Left ventricle myocardium inferior (tissue), 1 donor: Measurements from ENCODE around the gene S100A8. TPM values are rescaled to one million over a fixed set of nuclear protein-coding genes. Genes with fewer than 3 reads are reported as not detected.

Experiments used
- DNase-seq: peaks from one replicate; pipeline ENCODE4 v3.0.0-alpha.2; 2020
- H3K27ac ChIP-seq: fragments of 200-600 bp; replicated peaks from 2 replicates; pipeline ENCODE4 v1.8.0; 2021
- H3K27me3 ChIP-seq: fragments of 200-600 bp; 2 replicates; pipeline ENCODE4 v1.8.0; 2021; ENCODE audit warnings: low read depth
- H3K36me3 ChIP-seq: fragments of 200-600 bp; 2 replicates; pipeline ENCODE4 v1.8.0; 2021
- H3K4me1 ChIP-seq: fragments of 200-600 bp; 2 replicates; pipeline ENCODE4 v1.8.0; 2021
- H3K4me3 ChIP-seq: fragments of 200-600 bp; 2 replicates; pipeline ENCODE4 v1.8.0; 2021; ENCODE audit warnings: mild to moderate bottlenecking, moderate library complexity
- H3K9me3 ChIP-seq: fragments of 200-600 bp; replicated peaks from 2 replicates; pipeline ENCODE4 v1.8.0; 2021
- CTCF ChIP-seq: fragments of 200-600 bp; IDR thresholded peaks from 2 replicates; pipeline ENCODE4 v1.8.0; 2021; ENCODE audit warnings: antibody characterized with exemption, mild to moderate bottlenecking, borderline replicate concordance
- intact Hi-C: fragments of 100-400 bp; cut with micrococcal nuclease; formaldehyde crosslinking; loops from one replicate; pipeline ENCODE4 v1.11.0; 2022
- total RNA-seq: library from RNA; stranded (reverse); fragmentation: NEBNext Ultra II Directional; extraction: Animal tissue kit (Norgen Biotek cat#: 25700); gene quantifications from one replicate; pipeline ENCODE4 v1.2.1, GENCODE V29; 2021
- donor health status: DM: no; HTN: yes; CAD: no; lungs with severe emphysema.

S100A8 gene
- total RNA-seq, 1 donor from 2014 or later = 26.6 TPM

GRCh38 chr1:153354515-153355193 lies 36.2 kb downstream of the S100A8 start:
- H3K4me1 ChIP-seq = no peaks in the 10 kb centered on the region
- H3K4me3 ChIP-seq = no peak overlapping the region
- DNase-seq = no peak
- no peak overlapping the region for H3K27ac ChIP-seq
- peaks cover 33% of the 10 kb centered on the region for H3K27me3 ChIP-seq
- no peaks in the 10 kb centered on the region for H3K36me3 ChIP-seq
- TF ChIP-seq CTCF = no peak
- H3K9me3 ChIP-seq = no peaks in the 10 kb centered on the region
- intact Hi-C loops = loop anchor here (5.0 kb wide), 1 partner anchor 143 kb away; no protein-coding TSS in a partner anchor

GRCh38 chr1:153353226-153353947 lies 37.5 kb downstream of the S100A8 start:
- Histone ChIP-seq H3K27me3 (peaks cover 46% of the 10 kb centered on the region), H3K4me1 (no peaks in the 10 kb centered on the region), H3K4me3 (no peak overlapping the region), H3K9me3 (no peaks in the 10 kb centered on the region), H3K36me3 (no peaks in the 10 kb centered on the region), H3K27ac (no peak overlapping the region)
- no peak for DNase-seq
- intact Hi-C loops = loop anchor here (5.0 kb wide), 1 partner anchor 144 kb away; no protein-coding TSS in a partner anchor
- peak; percentile 40 for TF ChIP-seq CTCF

- peaks cover 55% of the 10 kb centered on the region for H3K27me3 ChIP-seq
- no peak overlapping the region for H3K4me3 ChIP-seq
- no peaks in the 10 kb centered on the region for H3K4me1 ChIP-seq
- peak; percentile 95 for TF ChIP-seq CTCF
- no peaks in the 10 kb centered on the region for H3K9me3 ChIP-seq
- DNase-seq = peak; percentile 62
- H3K36me3 ChIP-seq = no peaks in the 10 kb centered on the region
- intact Hi-C loops = loop anchor here (5.0 kb wide), 1 partner anchor 145 kb away; no protein-coding TSS in a partner anchor
- no peak overlapping the region for H3K27ac ChIP-seq
These were observed 38.4 kb downstream of the S100A8 start for GRCh38 chr1:153352523-153352922.

GRCh38 chr1:153350321-153350957 lies 40.4 kb downstream of the S100A8 start:
- Histone ChIP-seq H3K9me3 (no peaks in the 10 kb centered on the region), H3K4me3 (no peak overlapping the region), H3K4me1 (no peaks in the 10 kb centered on the region), H3K27me3 (peaks cover 75% of the 10 kb centered on the region), H3K36me3 (no peaks in the 10 kb centered on the region), H3K27ac (no peak overlapping the region)
- intact Hi-C loops = loop anchor here (5.0 kb wide), 1 partner anchor 147 kb away; no protein-coding TSS in a partner anchor
- no peak for DNase-seq
- TF ChIP-seq CTCF = no peak

GRCh38 chr1:153349363-153350320 lies 41.2 kb downstream of the S100A8 start:
- H3K27ac ChIP-seq = no peak overlapping the region
- peaks cover 79% of the 10 kb centered on the region for H3K27me3 ChIP-seq
- H3K36me3 ChIP-seq = no peaks in the 10 kb centered on the region
- TF ChIP-seq CTCF = no peak
- H3K4me1 ChIP-seq = no peaks in the 10 kb centered on the region
- H3K9me3 ChIP-seq = no peaks in the 10 kb centered on the region
- DNase-seq = no peak
- no peak overlapping the region for H3K4me3 ChIP-seq
- intact Hi-C loops = loop anchor here (5.0 kb wide), 1 partner anchor 148 kb away; no protein-coding TSS in a partner anchor
